OCI-LY1 (cell line): ENCODE data around the gene STRADB.

Experiments
- H2AFZ ChIP-seq: fragments of 200-600 bp; sonication (generic), shearing (Covaris generic); 2 replicates; pipeline ENCODE4 v1.6.0; 2014; ENCODE audit warnings: antibody characterized with exemption, mild to moderate bottlenecking, low read length
- H3F3A ChIP-seq: fragments of 200-600 bp; sonication (generic), shearing (Covaris generic); 2 replicates; pipeline ENCODE4 v1.6.0; 2014; ENCODE audit warnings: mild to moderate bottlenecking, antibody characterized with exemption, low read length, moderate library complexity; ENCODE audit not compliant: insufficient read depth
- H3K27ac ChIP-seq: fragments of 200-600 bp; sonication (generic); 2 replicates; pipeline ENCODE4 v1.5.1; 2014; ENCODE audit warnings: low read length, mixed run types, mild to moderate bottlenecking, low read depth; ENCODE audit not compliant: poor library complexity, severe bottlenecking
- H3K27me3 ChIP-seq: fragments of 200-600 bp; sonication (generic); 2 replicates; pipeline ENCODE4 v1.6.0; 2014; ENCODE audit warnings: antibody characterized with exemption, mild to moderate bottlenecking, low read length, moderate library complexity; ENCODE audit not compliant: insufficient read depth
- H3K36me3 ChIP-seq: fragments of 200-600 bp; sonication (generic); 2 replicates; pipeline ENCODE4 v1.6.1; 2014; ENCODE audit warnings: mild to moderate bottlenecking, antibody characterized with exemption, low read length, moderate library complexity, mixed read lengths; ENCODE audit not compliant: insufficient read depth
- H3K4me1 ChIP-seq: fragments of 200-600 bp; sonication (generic); 2 replicates; pipeline ENCODE4 v1.5.1; 2014; ENCODE audit warnings: mild to moderate bottlenecking, low read length, moderate library complexity; ENCODE audit not compliant: insufficient read depth, severe bottlenecking
- H3K4me2 ChIP-seq: fragments of 200-600 bp; sonication (generic), shearing (Covaris generic); 2 replicates; pipeline ENCODE4 v1.6.1; 2014; ENCODE audit warnings: low read length
- H3K4me3 ChIP-seq: fragments of 200-600 bp; sonication (generic); 2 replicates; pipeline ENCODE4 v1.5.1; 2014; ENCODE audit warnings: low read length, low read depth, mild to moderate bottlenecking, mixed read lengths; ENCODE audit not compliant: poor library complexity, severe bottlenecking
- H3K79me2 ChIP-seq: fragments of 200-600 bp; shearing (Covaris generic); 2 replicates; pipeline ENCODE4 v1.6.1; 2016; ENCODE audit warnings: mixed run types, low read length, mixed read lengths; ENCODE audit not compliant: insufficient read depth
- H3K9ac ChIP-seq: fragments of 200-600 bp; sonication (generic), shearing (Covaris generic); 2 replicates; pipeline ENCODE4 v1.6.1; 2014; ENCODE audit warnings: mild to moderate bottlenecking, low read length, mixed read lengths
- H3K9me2 ChIP-seq: fragments of 200-600 bp; sonication (generic), shearing (Covaris generic); 2 replicates; pipeline ENCODE4 v1.6.1; 2014; ENCODE audit warnings: low read depth, mild to moderate bottlenecking, low read length, mixed read lengths
- H3K9me3 ChIP-seq: fragments of 200-600 bp; shearing (Covaris generic); 2 replicates; pipeline ENCODE4 v1.6.1; 2014; ENCODE audit warnings: low read length, mixed read lengths
- H4K20me1 ChIP-seq: fragments of 200-600 bp; sonication (generic), shearing (Covaris generic); 2 replicates; pipeline ENCODE4 v1.6.0; 2016; ENCODE audit warnings: mild to moderate bottlenecking, low read length; ENCODE audit not compliant: insufficient read depth
- CTCF ChIP-seq: fragments of 200-600 bp; sonication (generic), shearing (Covaris generic); IDR thresholded peaks from 2 replicates; pipeline ENCODE4 v1.5.1; 2017; ENCODE audit warnings: mild to moderate bottlenecking, antibody characterized with exemption, low read length, moderate library complexity, mixed read lengths
- EZH2 ChIP-seq: fragments of 200-600 bp; sonication (generic), shearing (Covaris generic); IDR thresholded peaks from 2 replicates; pipeline ENCODE4 v1.8.0; 2017; ENCODE audit warnings: borderline replicate concordance, mixed run types, mild to moderate bottlenecking, antibody characterized with exemption, low read length, moderate library complexity, mixed read lengths

The STRADB gene

GRCh38 chr2:201520201-201520600 lies 68.7 kb downstream of the STRADB start:
- Histone ChIP-seq H3F3A (no peaks in the 10 kb centered on the region), H2AFZ (no peak overlapping the region), H3K27ac (no peak overlapping the region), H3K4me1 (no peaks in the 10 kb centered on the region), H3K9me3 (no peaks in the 10 kb centered on the region), H3K9ac (no peak overlapping the region), H3K4me2 (no peak overlapping the region), H3K27me3 (no peaks in the 10 kb centered on the region; the same call in 1 of the 2 replicates), H3K36me3 (no peaks in the 10 kb centered on the region), H3K79me2 (no peaks in the 10 kb centered on the region), H3K9me2 (no peaks in the 10 kb centered on the region), H4K20me1 (no peaks in the 10 kb centered on the region), H3K4me3 (no peak overlapping the region)
- TF ChIP-seq CTCF (no peak), EZH2 (no peak)

DNA sequence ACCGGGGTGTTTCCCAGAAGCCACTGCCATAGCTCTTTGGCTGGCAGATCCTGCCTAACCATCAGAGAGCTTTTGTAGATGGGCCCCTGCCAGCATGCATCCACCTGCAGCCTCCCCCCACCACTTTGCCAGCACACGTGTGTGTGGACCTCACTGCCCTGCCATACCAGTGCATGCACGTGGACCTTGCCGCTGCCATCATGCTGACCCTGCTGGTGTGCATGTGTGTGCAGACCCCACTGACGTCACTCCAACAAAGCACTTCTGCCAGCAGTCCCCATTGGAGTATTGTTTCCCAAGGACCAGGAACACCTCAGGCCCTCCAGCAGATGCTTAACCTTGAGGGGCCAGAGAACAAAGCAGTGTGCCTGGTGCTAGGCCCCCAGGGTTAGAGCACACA lies 71.4 kb downstream of the STRADB start:
- no peak overlapping the region for H3K9ac ChIP-seq
- no peaks in the 10 kb centered on the region for H3K9me2 ChIP-seq
- H2AFZ ChIP-seq: no peak overlapping the region
- no peaks in the 10 kb centered on the region for H3K79me2 ChIP-seq
- no peak overlapping the region for H3K4me3 ChIP-seq
- no peaks in the 10 kb centered on the region for H3K9me3 ChIP-seq
- no peaks in the 10 kb centered on the region for H3F3A ChIP-seq
- TF ChIP-seq EZH2 (no peak), CTCF (no peak)
- no peak overlapping the region for H3K4me2 ChIP-seq
- H3K27ac ChIP-seq: no peak overlapping the region
- H3K36me3 ChIP-seq: no peaks in the 10 kb centered on the region
- no peaks in the 10 kb centered on the region; the same call in 1 of the 2 replicates for H3K27me3 ChIP-seq
- no peaks in the 10 kb centered on the region for H3K4me1 ChIP-seq
- H4K20me1 ChIP-seq: no peaks in the 10 kb centered on the region

DNA sequence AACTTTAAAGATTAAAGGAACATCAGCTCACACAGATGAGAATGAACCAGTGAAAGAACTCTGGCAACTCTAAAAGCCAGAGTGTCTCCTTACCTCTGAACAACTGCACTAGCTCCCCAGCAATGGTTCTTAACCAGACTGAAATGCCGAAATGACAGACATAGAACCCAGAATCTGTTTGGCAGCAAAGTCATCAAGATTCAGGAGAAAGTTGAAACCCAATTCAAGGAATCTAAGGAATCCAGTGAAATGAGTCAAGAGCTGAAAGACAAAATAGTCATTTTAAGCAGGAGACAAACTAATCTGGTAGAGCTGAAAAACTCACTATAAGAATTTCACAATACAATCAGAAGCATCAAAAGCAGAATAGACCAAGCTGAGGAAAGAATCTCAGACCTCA lies 72.0 kb downstream of the STRADB start:
- Histone ChIP-seq H2AFZ (no peak overlapping the region), H3K79me2 (no peaks in the 10 kb centered on the region), H3F3A (no peaks in the 10 kb centered on the region), H3K27me3 (no peaks in the 10 kb centered on the region; the same call in 1 of the 2 replicates), H3K4me3 (no peak overlapping the region), H3K36me3 (no peaks in the 10 kb centered on the region), H3K4me2 (no peak overlapping the region), H4K20me1 (no peaks in the 10 kb centered on the region), H3K27ac (no peak overlapping the region), H3K9me2 (no peaks in the 10 kb centered on the region), H3K9me3 (no peaks in the 10 kb centered on the region), H3K9ac (no peak overlapping the region), H3K4me1 (no peaks in the 10 kb centered on the region)
- TF ChIP-seq EZH2: no peak
